ENCODE measurements around the gene HDAC10.

- TF ChIP-seq CTCF (IDR thresholded peaks at IDR 0.05) (no peak), POLR2AphosphoS5 (IDR thresholded peaks at IDR 0.05; ENCODE audit: low read depth, low read length) (no peak; the same call in none of the 2 replicates), SIN3A (IDR thresholded peaks at IDR 0.05; ENCODE audit: borderline replicate concordance, insufficient read depth, low read depth, low read length) (peak; percentile 31; the same call in 1 of the 2 replicates), REST (IDR thresholded peaks at IDR 0.05; ENCODE audit: insufficient read depth in 1 of 2, low read depth in 2 of 2, low read length in 1 of 2) (no peak), TCF7L2 (IDR thresholded peaks at IDR 0.05; ENCODE audit: low read depth, low read length) (no peak; the same call in 1 of the 2 replicates)
Observed at GRCh38 chr22:50250555-50251476, at the start of gene HDAC10.
